H1 (cell line): ENCODE results near the gene IDH2. TPM values are rescaled to one million over a fixed set of nuclear protein-coding genes. Genes with fewer than 3 reads are reported as not detected.

Source experiments
- CTCF ChIA-PET: fragments of 300-600 bp; sonication (Branson Sonifier 250); formaldehyde crosslinking; loops from one replicate; lab custom pipeline; 2021; ENCODE audit not compliant: partially characterized antibody; lab: Charles Lee
- POLR2A ChIA-PET: fragments of 300-600 bp; sonication (Branson Sonifier 250); formaldehyde crosslinking; loops from one replicate; lab custom pipeline; 2021; ENCODE audit warnings: inconsistent platforms; ENCODE audit not compliant: partially characterized antibody; lab: Charles Lee
- DNase-seq, 2 experiments: peaks; one replicate each; pipeline versions ENCODE4 v3.0.0 to v3.0.0-alpha.2; 2010 to 2022; ENCODE audit warnings: low spot score in 2 of 2, low read depth in 1 of 2, mixed read lengths in 1 of 2
- FAIRE-seq: peaks from 2 replicates; lab custom pipeline; 2011; peaks lifted over from hg19 to GRCh38; lab: Jason Lieb, UNC
- H2AFZ ChIP-seq: 2 replicates; pipeline ENCODE4 v1.8.1; 2012; ENCODE audit warnings: low read length, inconsistent platforms
- H2AK5ac ChIP-seq: 2 replicates; pipeline ENCODE4 v1.6.1; 2013; ENCODE audit warnings: low read depth, low read length
- H2BK120ac ChIP-seq: replicated peaks from 2 replicates; pipeline ENCODE3; 2013; ENCODE audit warnings: low read depth, low read length, inconsistent platforms
- H2BK12ac ChIP-seq: 2 replicates; pipeline ENCODE4 v1.6.1; 2013; ENCODE audit warnings: low read depth, low read length
- H2BK15ac ChIP-seq: 2 replicates; pipeline ENCODE4 v1.6.1; 2013; ENCODE audit warnings: low read length
- H2BK20ac ChIP-seq: 2 replicates; pipeline ENCODE4 v1.6.1; 2013; ENCODE audit warnings: low read length
- H2BK5ac ChIP-seq: 2 replicates; pipeline ENCODE4 v1.6.1; 2013; ENCODE audit warnings: low read depth, low read length
- H3K14ac ChIP-seq: 2 replicates; pipeline ENCODE4 v1.6.1; 2013; ENCODE audit warnings: inconsistent platforms; ENCODE audit not compliant: insufficient read length
- H3K18ac ChIP-seq: 2 replicates; pipeline ENCODE4 v1.6.1; 2013; ENCODE audit warnings: low read length; ENCODE audit errors: extremely low read depth
- H3K23ac ChIP-seq: 2 replicates; pipeline ENCODE4 v1.6.1; 2013; ENCODE audit warnings: inconsistent platforms; ENCODE audit not compliant: insufficient read length
- H3K23me2 ChIP-seq: 2 replicates; pipeline ENCODE4 v1.6.1; 2013; ENCODE audit warnings: low read depth, low read length
- H3K27ac ChIP-seq: 2 replicates; pipeline ENCODE4 v1.6.1; 2011; ENCODE audit warnings: low read depth, low read length, inconsistent platforms
- H3K27me3 ChIP-seq, 4 experiments: replicated peaks in 1 of 4; 1 replicate in 1 of 4; 2 replicates in 3 of 4; pipeline versions ENCODE4 v1.6.1 to v1.8.1; 2011 to 2013; ENCODE audit warnings: low read length in 3 of 4, mild to moderate bottlenecking in 3 of 4, inconsistent platforms in 2 of 4, mixed read lengths in 2 of 4, moderate library complexity in 1 of 4; ENCODE audit not compliant: control insufficient read depth in 3 of 4, insufficient read depth in 3 of 4; ENCODE audit errors: extremely low read depth in 1 of 4
- H3K36me3 ChIP-seq, 4 experiments: 2 replicates each; pipeline versions ENCODE4 v1.6.1 to v1.8.1; 2011 to 2013; ENCODE audit warnings: mild to moderate bottlenecking in 4 of 4, low read length in 3 of 4, moderate library complexity in 2 of 4, control low read depth in 1 of 4, inconsistent platforms in 1 of 4; ENCODE audit not compliant: insufficient read depth in 4 of 4, control insufficient read depth in 2 of 4
- H3K4ac ChIP-seq: replicated peaks from 2 replicates; pipeline ENCODE3; 2013; ENCODE audit warnings: low read length, low read depth, mixed read lengths, inconsistent platforms; ENCODE audit not compliant: insufficient read length
- H3K4me1 ChIP-seq, 4 experiments: replicated peaks in 1 of 4; 1 replicate in 1 of 4; 2 replicates in 3 of 4; pipeline versions ENCODE4 v1.6.1 to v1.8.1; 2011 to 2013; ENCODE audit warnings: low read length in 3 of 4, inconsistent platforms in 2 of 4, mixed read lengths in 1 of 4; ENCODE audit not compliant: insufficient read depth in 4 of 4, control insufficient read depth in 3 of 4
- H3K4me2 ChIP-seq, 2 experiments: 2 replicates each; pipeline versions ENCODE4 v1.6.1 to v1.8.1; 2011 to 2013; ENCODE audit warnings: low read depth in 2 of 2, low read length in 2 of 2, control low read depth in 1 of 2, inconsistent platforms in 1 of 2, mild to moderate bottlenecking in 1 of 2; ENCODE audit not compliant: insufficient read depth in 1 of 2
- H3K4me3 ChIP-seq, 4 experiments: fragments of 200-600, 300-600 bp in 1 of 4; sonication (generic), shearing (Covaris generic), sonication (Bioruptor Twin) in 1 of 4; 2 replicates each; pipeline versions ENCODE4 v1.5.1 to v1.8.1; 2011 to 2016; ENCODE audit warnings: low read length in 4 of 4, low read depth in 3 of 4, control low read depth in 2 of 4, inconsistent platforms in 2 of 4, mild to moderate bottlenecking in 2 of 4, mixed read lengths in 1 of 4, moderate library complexity in 1 of 4; ENCODE audit not compliant: insufficient read depth in 2 of 4; ENCODE audit errors: extremely low read depth in 1 of 4
- H3K56ac ChIP-seq: replicated peaks from 2 replicates; pipeline ENCODE3; 2013; ENCODE audit warnings: low read depth, mild to moderate bottlenecking, mixed read lengths, low read length, inconsistent platforms; ENCODE audit not compliant: insufficient read length
- H3K79me1 ChIP-seq: 2 replicates; pipeline ENCODE4 v1.6.1; 2013; ENCODE audit warnings: low read depth, low read length, control low read depth
- H3K79me2 ChIP-seq, 2 experiments: 2 replicates each; pipeline versions ENCODE4 v1.6.1 to v1.8.1; 2012 to 2013; ENCODE audit warnings: low read length in 2 of 2, mild to moderate bottlenecking in 2 of 2, inconsistent platforms in 1 of 2; ENCODE audit not compliant: insufficient read depth in 2 of 2, control insufficient read depth in 1 of 2
- H3K9ac ChIP-seq, 4 experiments: replicated peaks in 1 of 4; 1 replicate in 1 of 4; 2 replicates in 3 of 4; pipeline versions ENCODE4 v1.6.1 to v1.8.1; 2011 to 2013; ENCODE audit warnings: low read depth in 3 of 4, low read length in 3 of 4, control low read depth in 2 of 4, mild to moderate bottlenecking in 2 of 4, moderate library complexity in 2 of 4, inconsistent platforms in 1 of 4; ENCODE audit errors: extremely low read depth in 1 of 4
- H3K9me3 ChIP-seq, 2 experiments: 2 replicates each; pipeline versions ENCODE4 v1.6.1 to v1.8.1; 2012 to 2013; ENCODE audit warnings: mild to moderate bottlenecking in 2 of 2, moderate library complexity in 2 of 2, control low read depth in 1 of 2, inconsistent platforms in 1 of 2, low read depth in 1 of 2, low read length in 1 of 2, mixed read lengths in 1 of 2; ENCODE audit not compliant: insufficient read depth in 2 of 2
- H4K20me1 ChIP-seq, 2 experiments: replicated peaks in 1 of 2; 2 replicates each; pipeline versions ENCODE3 to v1.8.1; 2011 to 2013; ENCODE audit warnings: inconsistent platforms in 2 of 2, low read length in 2 of 2, mild to moderate bottlenecking in 1 of 2; ENCODE audit not compliant: insufficient read depth in 2 of 2, control insufficient read depth in 1 of 2
- H4K5ac ChIP-seq: 2 replicates; pipeline ENCODE4 v1.6.1; 2013; ENCODE audit warnings: low read length, low read depth, mixed read lengths, inconsistent platforms; ENCODE audit not compliant: insufficient read length
- H4K8ac ChIP-seq: 2 replicates; pipeline ENCODE4 v1.8.0; 2013; ENCODE audit warnings: mild to moderate bottlenecking, moderate library complexity, low read length, inconsistent platforms; ENCODE audit not compliant: insufficient read depth; ENCODE audit errors: extremely low read depth
- H4K91ac ChIP-seq: replicated peaks from 2 replicates; pipeline ENCODE3; 2013; ENCODE audit warnings: low read length, mixed read lengths, inconsistent platforms; ENCODE audit not compliant: insufficient read length
- BCL11A ChIP-seq, 2 experiments: IDR thresholded peaks; one replicate each; pipeline ENCODE4 v1.6.1; 2011; ENCODE audit warnings: low read depth in 2 of 2, low read length in 2 of 2, mild to moderate bottlenecking in 2 of 2
- EP300 ChIP-seq, 2 experiments: IDR thresholded peaks; 1 replicate in 1 of 2; 2 replicates in 1 of 2; pipeline ENCODE4 v1.6.1; 2011 to 2012; ENCODE audit warnings: low read depth in 2 of 2, low read length in 2 of 2, mild to moderate bottlenecking in 2 of 2, borderline replicate concordance in 1 of 2, inconsistent platforms in 1 of 2, moderate library complexity in 1 of 2
- JUN ChIP-seq: IDR thresholded peaks from 2 replicates; pipeline ENCODE4 v1.6.1; 2011; ENCODE audit warnings: low read depth, mild to moderate bottlenecking, improper control_type of control experiment, low read length
- JUND ChIP-seq: IDR thresholded peaks from 2 replicates; pipeline ENCODE4 v1.6.1; 2011; ENCODE audit warnings: mild to moderate bottlenecking, improper control_type of control experiment, low read length
- KDM5A ChIP-seq: fragments of 200-600 bp; IDR thresholded peaks from 2 replicates; pipeline ENCODE4 v1.7.1; 2012; ENCODE audit warnings: mild to moderate bottlenecking, low read length, inconsistent platforms, mixed read lengths
- NANOG ChIP-seq: IDR thresholded peaks from 2 replicates; pipeline ENCODE4 v1.6.1; 2011; ENCODE audit warnings: low read length, low read depth, mild to moderate bottlenecking, inconsistent platforms; ENCODE audit not compliant: insufficient read depth, poor library complexity, severe bottlenecking
- SIN3A ChIP-seq, 2 experiments: IDR thresholded peaks in 1 of 2; conservative IDR thresholded peaks in 1 of 2; 2 replicates each; pipeline ENCODE4 v1.6.1; 2011 to 2012; ENCODE audit warnings: low read length in 2 of 2, improper control_type of control experiment in 1 of 2, low read depth in 1 of 2, mild to moderate bottlenecking in 1 of 2
- SP4 ChIP-seq: IDR thresholded peaks from 2 replicates; pipeline ENCODE4 v1.6.1; 2012; ENCODE audit warnings: low read length, inconsistent platforms
- USF2 ChIP-seq: IDR thresholded peaks from 2 replicates; pipeline ENCODE4 v1.6.1; 2011; ENCODE audit warnings: low read length, improper control_type of control experiment
- WGBS, 2 experiments: shearing (Covaris generic) in 1 of 2; methylation state at CpG; one replicate each; pipeline versions ENCODE4 v1.1.6 to v1.1.7; 2013 to 2015; ENCODE audit warnings: low lambda C conversion rate in 2 of 2, mixed read lengths in 2 of 2, inconsistent platforms in 1 of 2, low coverage in 1 of 2, missing lambda C conversion rate in 1 of 2; ENCODE audit not compliant: insufficient replicate concordance in 2 of 2, insufficient coverage in 1 of 2, insufficient read length in 1 of 2; ENCODE audit errors: extremely low coverage in 1 of 2, missing lambda C conversion rate in 1 of 2; 5-methylcytosine and 5-hydroxymethylcytosine counted together
- polyA plus RNA-seq, 7 experiments: library from polyadenylated mRNA; depleted of rRNA in 3 of 7; stranded (reverse) in 5 of 7; unstranded in 2 of 7; fragments of >200 nt in 5 of 7; fragments of 200-250 nt in 2 of 7; gene quantifications; 1 replicate in 5 of 7; 2 replicates in 1 of 7; 4 replicates in 1 of 7; pipeline versions ENCODE4 v1.2.1 to v1.2.3, GENCODE V29; 2011 to 2013; ENCODE audit warnings: missing spikeins in 2 of 7, mixed read lengths in 2 of 7
- total RNA-seq: library from RNA; stranded (reverse); fragmentation: NEBNext Ultra II Directional; extraction: Animal tissue kit (Norgen Biotek cat#: 25700); gene quantifications from 2 replicates; pipeline ENCODE4 v1.2.1, GENCODE V29; 2021

The IDH2 gene
- total and polyA plus RNA-seq, 2 of the 8 experiments (the other 6 are each of a cell fraction or from before 2014, with no cell fraction given), result 64.2 to 84.6 TPM

- peak overlapping the region; percentile 94 for H2AK5ac ChIP-seq
- FAIRE-seq, result no peak
- no peaks in the 10 kb centered on the region for H3K23me2 ChIP-seq
- H3K56ac ChIP-seq, result peak overlapping the region; percentile 70
- peak overlapping the region; percentile 41 to 50; a peak in 3 of 4 replicates for H3K4me2 ChIP-seq
- H2AFZ ChIP-seq, result no peak overlapping the region
- H3K9me3 ChIP-seq, result no peaks in the 10 kb centered on the region; a peak in 1 of 4 replicates
- ChIA-PET POLR2A (interaction anchor here (0.7 to 4.8 kb wide), 6 partner anchors 10 to 63 kb away, joined by 3 to 29 read pairs (median 4); partner anchors contain the start of gene ZNF710), CTCF (interaction anchor here (0.6 to 1.5 kb wide), 5 partner anchors 13 to 104 kb away, joined by 3 to 8 read pairs (median 4); no protein-coding TSS in a partner anchor)
- H3K4me1 ChIP-seq, result peaks cover 8 to 55% (median 43%) of the 10 kb centered on the region in 4 experiments
- peak overlapping the region; percentile 99 for H4K91ac ChIP-seq
- peak overlapping the region; percentile 98; the same call in 1 of the 2 replicates for H2BK12ac ChIP-seq
- no peak overlapping the region; the same call in 1 of the 2 replicates for H4K8ac ChIP-seq
- no peaks in the 10 kb centered on the region for H4K20me1 ChIP-seq
- WGBS, 2 experiments, result 75% methylated on average over 16 of the region's 16 CpGs; no CpG with 5 or more reads in 1 of the 2 experiments
- H3K18ac ChIP-seq, result peak overlapping the region; percentile 95
- H3K23ac ChIP-seq, result no peak overlapping the region
- peak overlapping the region; percentile 61 for H4K5ac ChIP-seq
- H2BK5ac ChIP-seq, result peak overlapping the region; percentile 87
- H3K14ac ChIP-seq, result no peak overlapping the region
- peaks cover 0 to 2% of the 10 kb centered on the region in 2 experiments; a peak in 2 of 4 replicates for H3K79me2 ChIP-seq
- H2BK120ac ChIP-seq, result peak overlapping the region; percentile 84
- peaks cover 8% of the 10 kb centered on the region; the same call in 1 of the 2 replicates for H3K79me1 ChIP-seq
- peaks cover 0 to 4% (median 0%) of the 10 kb centered on the region in 4 experiments; a peak in 1 of 8 replicates for H3K36me3 ChIP-seq
- H3K9ac ChIP-seq, result peak overlapping the region in 1 of 4 experiments; percentile 13; a peak in 1 of 7 replicates
- no peak for DNase-seq
- no peaks in the 10 kb centered on the region for H3K27me3 ChIP-seq
- H2BK20ac ChIP-seq, result peak overlapping the region; percentile 64
- H3K4ac ChIP-seq, result peak overlapping the region; percentile 91
- H3K4me3 ChIP-seq, result no peak overlapping the region
- peak overlapping the region; percentile 50; the same call in 1 of the 2 replicates for H3K27ac ChIP-seq
- H2BK15ac ChIP-seq, result peak overlapping the region; percentile 99
- TF ChIP-seq BCL11A (IDR thresholded peaks at IDR 0.05; ENCODE audit: low read depth in 2 of 2, low read length in 2 of 2) (no peak), USF2 (no peak), SIN3A (conservative IDR thresholded peaks at IDR 0.05 in 1 of 2, IDR thresholded peaks at IDR 0.05 in 1 of 2; ENCODE audit: low read depth in 1 of 2, low read length in 2 of 2) (no peak), JUND (no peak), EP300 (IDR thresholded peaks at IDR 0.05; ENCODE audit: borderline replicate concordance in 1 of 2, low read depth in 2 of 2, low read length in 2 of 2) (no peak), KDM5A (no peak), SP4 (no peak), NANOG (no peak), JUN (no peak)
Observed at GRCh38 chr15:90062462-90062932, 39.8 kb downstream of the IDH2 start.
